ENCODE data around the gene SNAI1.

- TF ChIP-seq EZH2 (optimal IDR thresholded peaks at IDR 0.05; ENCODE audit: low read depth, low read length) (no peak), CTCF (IDR thresholded peaks at IDR 0.05; ENCODE audit: low read length) (no peak), EZH2phosphoT487 (IDR thresholded peaks at IDR 0.05; ENCODE audit: low read length) (no peak)
Observed at GRCh38 chr20:49980140-49981008, 2.4 kb upstream of the SNAI1 start.
